ENCODE results near the gene SRRT.

DNA sequence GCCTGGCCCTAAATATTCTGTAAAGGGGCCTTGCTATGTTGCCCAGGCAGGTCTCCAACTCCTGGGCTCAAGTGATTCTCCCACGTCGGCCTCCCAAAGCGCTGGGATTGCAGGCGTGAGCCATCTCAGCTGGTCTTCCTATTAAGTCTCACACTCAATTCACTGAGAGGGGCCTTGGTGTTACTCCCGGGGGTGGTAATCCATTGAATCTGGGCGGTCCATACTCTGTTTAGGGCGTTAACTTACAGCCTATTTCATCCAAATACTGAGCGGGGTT is 665 bp upstream of the SRRT start:
- no peak for TF ChIP-seq EZH2 (IDR thresholded peaks at IDR 0.05; ENCODE audit: borderline replicate concordance, low read length)
- TF ChIP-seq, protein P1, sequence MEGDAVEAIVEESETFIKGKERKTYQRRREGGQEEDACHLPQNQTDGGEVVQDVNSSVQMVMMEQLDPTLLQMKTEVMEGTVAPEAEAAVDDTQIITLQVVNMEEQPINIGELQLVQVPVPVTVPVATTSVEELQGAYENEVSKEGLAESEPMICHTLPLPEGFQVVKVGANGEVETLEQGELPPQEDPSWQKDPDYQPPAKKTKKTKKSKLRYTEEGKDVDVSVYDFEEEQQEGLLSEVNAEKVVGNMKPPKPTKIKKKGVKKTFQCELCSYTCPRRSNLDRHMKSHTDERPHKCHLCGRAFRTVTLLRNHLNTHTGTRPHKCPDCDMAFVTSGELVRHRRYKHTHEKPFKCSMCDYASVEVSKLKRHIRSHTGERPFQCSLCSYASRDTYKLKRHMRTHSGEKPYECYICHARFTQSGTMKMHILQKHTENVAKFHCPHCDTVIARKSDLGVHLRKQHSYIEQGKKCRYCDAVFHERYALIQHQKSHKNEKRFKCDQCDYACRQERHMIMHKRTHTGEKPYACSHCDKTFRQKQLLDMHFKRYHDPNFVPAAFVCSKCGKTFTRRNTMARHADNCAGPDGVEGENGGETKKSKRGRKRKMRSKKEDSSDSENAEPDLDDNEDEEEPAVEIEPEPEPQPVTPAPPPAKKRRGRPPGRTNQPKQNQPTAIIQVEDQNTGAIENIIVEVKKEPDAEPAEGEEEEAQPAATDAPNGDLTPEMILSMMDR (IDR thresholded peaks at IDR 0.05; ENCODE audit: low read length) = no peak

Data from OCI-LY1 (cell line).